ENCODE results near the gene PLCL2. TPM values are rescaled to one million over a fixed set of nuclear protein-coding genes. Genes with fewer than 3 reads are reported as not detected.

The PLCL2 gene
- total RNA-seq, 2 donors from 2014 or later: 5.3 to 14.5 TPM

DNA sequence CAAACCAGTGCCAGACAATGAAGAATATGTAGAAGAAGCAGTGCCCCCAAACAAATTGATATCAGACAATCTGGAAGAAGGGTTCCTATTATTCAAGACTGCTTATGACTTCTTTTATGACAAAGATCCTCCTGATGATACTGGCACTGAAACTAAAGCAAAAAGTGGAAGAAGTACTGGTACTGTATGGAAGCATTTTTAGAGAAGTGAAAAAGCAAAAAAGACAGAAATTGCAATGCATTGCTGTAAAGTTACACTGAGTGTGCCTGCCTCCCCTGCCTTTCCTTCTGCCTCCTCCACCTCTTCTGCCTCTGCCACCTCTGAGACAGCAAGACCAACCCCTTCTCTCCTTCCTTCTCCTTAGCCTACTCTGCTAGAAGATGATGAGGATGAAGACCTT lies 167.6 kb downstream of the PLCL2 start:
- Histone ChIP-seq H3K4me3 (no peak overlapping the region), H3K27me3 (replicated peaks; ENCODE audit: insufficient read depth) (no peaks in the 10 kb centered on the region), H3K4me1 (replicated peaks) (no peaks in the 10 kb centered on the region), H3K9me3 (no peaks in the 10 kb centered on the region), H3K27ac (no peak overlapping the region), H3K36me3 (no peaks in the 10 kb centered on the region)
- intact Hi-C loops (cut with DNase I): no loop called here
- TF ChIP-seq POLR2A (IDR thresholded peaks at IDR 0.05) (no peak), POLR2AphosphoS5 (IDR thresholded peaks at IDR 0.05) (no peak)
- TF ChIP-seq, protein P1, sequence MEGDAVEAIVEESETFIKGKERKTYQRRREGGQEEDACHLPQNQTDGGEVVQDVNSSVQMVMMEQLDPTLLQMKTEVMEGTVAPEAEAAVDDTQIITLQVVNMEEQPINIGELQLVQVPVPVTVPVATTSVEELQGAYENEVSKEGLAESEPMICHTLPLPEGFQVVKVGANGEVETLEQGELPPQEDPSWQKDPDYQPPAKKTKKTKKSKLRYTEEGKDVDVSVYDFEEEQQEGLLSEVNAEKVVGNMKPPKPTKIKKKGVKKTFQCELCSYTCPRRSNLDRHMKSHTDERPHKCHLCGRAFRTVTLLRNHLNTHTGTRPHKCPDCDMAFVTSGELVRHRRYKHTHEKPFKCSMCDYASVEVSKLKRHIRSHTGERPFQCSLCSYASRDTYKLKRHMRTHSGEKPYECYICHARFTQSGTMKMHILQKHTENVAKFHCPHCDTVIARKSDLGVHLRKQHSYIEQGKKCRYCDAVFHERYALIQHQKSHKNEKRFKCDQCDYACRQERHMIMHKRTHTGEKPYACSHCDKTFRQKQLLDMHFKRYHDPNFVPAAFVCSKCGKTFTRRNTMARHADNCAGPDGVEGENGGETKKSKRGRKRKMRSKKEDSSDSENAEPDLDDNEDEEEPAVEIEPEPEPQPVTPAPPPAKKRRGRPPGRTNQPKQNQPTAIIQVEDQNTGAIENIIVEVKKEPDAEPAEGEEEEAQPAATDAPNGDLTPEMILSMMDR (IDR thresholded peaks at IDR 0.05): no peak
- no peak for DNase-seq (ENCODE audit: low spot score)

DNA sequence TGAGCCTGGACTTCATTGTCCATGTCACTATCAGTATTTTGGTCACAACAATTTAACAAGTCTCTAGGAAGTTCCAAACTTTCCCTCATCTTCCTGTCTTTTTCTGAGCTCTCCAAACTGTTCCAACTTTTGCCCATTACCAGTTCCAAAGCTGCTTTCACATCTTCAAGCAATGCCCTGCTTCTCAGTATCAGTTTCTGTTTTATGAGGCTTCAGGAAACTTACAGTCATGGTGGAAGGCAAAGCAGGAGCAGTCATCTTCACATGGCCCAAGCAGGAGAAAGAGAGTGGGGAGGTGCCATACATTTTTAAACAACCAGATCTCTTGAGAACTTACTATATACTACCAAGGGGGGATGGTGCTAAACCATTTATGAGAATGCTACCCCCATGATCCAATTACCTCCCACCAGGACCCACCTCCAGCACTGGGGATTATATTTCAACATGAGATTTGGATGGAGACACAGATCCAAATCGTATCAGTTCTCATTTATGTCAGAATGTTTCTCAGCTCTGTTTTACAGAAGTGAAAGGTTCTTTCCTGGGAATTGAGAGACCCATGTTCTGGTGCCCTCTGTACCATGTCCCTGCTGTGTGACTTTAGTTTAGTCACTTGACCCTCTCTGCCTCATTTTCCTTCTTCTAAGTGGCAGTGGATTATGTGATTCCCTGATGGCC lies 169.7 kb downstream of the PLCL2 start:
- H3K36me3 ChIP-seq: no peaks in the 10 kb centered on the region
- intact Hi-C loops (cut with DNase I): no loop called here
- H3K4me3 ChIP-seq: no peak overlapping the region
- no peak for DNase-seq (ENCODE audit: low spot score)
- no peak overlapping the region for H3K27ac ChIP-seq
- 91% methylated on average over 1 of the region's 1 CpG for WGBS
- no peaks in the 10 kb centered on the region for H3K9me3 ChIP-seq
- TF ChIP-seq, protein P1 (IDR thresholded peaks at IDR 0.05): no peak
- no peak for TF ChIP-seq POLR2AphosphoS5 (IDR thresholded peaks at IDR 0.05)
- no peak for TF ChIP-seq POLR2A (IDR thresholded peaks at IDR 0.05)
- H3K27me3 ChIP-seq (replicated peaks; ENCODE audit: insufficient read depth): no peaks in the 10 kb centered on the region
- H3K4me1 ChIP-seq (replicated peaks): no peaks in the 10 kb centered on the region

DNA sequence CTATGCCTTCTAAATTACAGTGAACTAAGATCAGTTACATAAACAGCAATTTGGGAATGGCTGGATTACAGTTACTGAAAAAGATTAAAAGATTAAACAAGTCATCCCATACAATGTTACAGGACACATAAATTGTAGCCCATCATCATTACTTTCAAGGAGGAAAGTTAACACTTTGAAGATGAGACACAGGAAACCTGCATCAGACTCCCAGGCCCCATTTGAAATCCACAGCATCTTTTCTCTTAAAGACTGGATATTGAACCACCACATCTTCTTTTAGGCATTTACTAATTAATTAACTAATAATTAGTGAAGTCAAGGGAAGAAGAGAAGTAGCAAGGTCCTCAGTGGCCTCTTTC lies 170.2 kb downstream of the PLCL2 start:
- no peaks in the 10 kb centered on the region for H3K9me3 ChIP-seq
- no peaks in the 10 kb centered on the region for H3K27me3 ChIP-seq (replicated peaks; ENCODE audit: insufficient read depth)
- no peak for DNase-seq (ENCODE audit: low spot score)
- H3K4me3 ChIP-seq: no peak overlapping the region
- no peaks in the 10 kb centered on the region for H3K36me3 ChIP-seq
- no peak overlapping the region for H3K27ac ChIP-seq
- H3K4me1 ChIP-seq (replicated peaks): no peaks in the 10 kb centered on the region
- intact Hi-C loops (cut with DNase I): no loop called here
- TF ChIP-seq POLR2A (IDR thresholded peaks at IDR 0.05) (no peak), POLR2AphosphoS5 (IDR thresholded peaks at IDR 0.05) (no peak)
- TF ChIP-seq, protein P1 (IDR thresholded peaks at IDR 0.05): no peak

GRCh38 chr3:17055374-17056276 lies 170.9 kb downstream of the PLCL2 start:
- H3K27me3 ChIP-seq (replicated peaks; ENCODE audit: insufficient read depth): no peaks in the 10 kb centered on the region
- WGBS: 73% methylated on average over 7 of the region's 7 CpGs
- DNase-seq (ENCODE audit: low spot score): no peak
- H3K27ac ChIP-seq: no peak overlapping the region
- intact Hi-C loops (cut with DNase I): no loop called here
- no peaks in the 10 kb centered on the region for H3K4me1 ChIP-seq (replicated peaks)
- H3K4me3 ChIP-seq: no peak overlapping the region
- TF ChIP-seq POLR2A (IDR thresholded peaks at IDR 0.05) (no peak), POLR2AphosphoS5 (IDR thresholded peaks at IDR 0.05) (no peak)
- TF ChIP-seq, protein P1 (IDR thresholded peaks at IDR 0.05): no peak
- no peaks in the 10 kb centered on the region for H3K36me3 ChIP-seq
- H3K9me3 ChIP-seq: no peaks in the 10 kb centered on the region

Measured in prostate gland (tissue), 2 donors.